Activated naive CD8-positive, alpha-beta T cell treated with anti-CD3 and anti-CD28 coated beads for 36 hours (primary cell): ENCODE results near the gene TADA2B. TPM values are rescaled to one million over a fixed set of nuclear protein-coding genes. Genes with fewer than 3 reads are reported as not detected.

Experiments
- DNase-seq: peaks from one replicate; pipeline ENCODE4 v3.0.0; 2021
- H3K27ac Mint-ChIP-seq: one replicate; pipeline ENCODE4 v1.8.0; 2022; ENCODE audit warnings: mild to moderate bottlenecking, moderate library complexity, mixed read lengths
- H3K27me3 Mint-ChIP-seq: one replicate; pipeline ENCODE4 v1.8.0; 2022; ENCODE audit warnings: mild to moderate bottlenecking, mixed read lengths
- H3K36me3 Mint-ChIP-seq: one replicate; pipeline ENCODE4 v1.8.0; 2021; ENCODE audit warnings: mild to moderate bottlenecking, mixed read lengths
- H3K4me1 Mint-ChIP-seq: one replicate; pipeline ENCODE4 v1.8.0; 2021; ENCODE audit warnings: mixed read lengths
- H3K4me3 Mint-ChIP-seq: one replicate; pipeline ENCODE4 v1.8.0; 2022; ENCODE audit warnings: mild to moderate bottlenecking, moderate library complexity, mixed read lengths
- H3K9me3 Mint-ChIP-seq: one replicate; pipeline ENCODE4 v1.8.0; 2022; ENCODE audit warnings: mixed read lengths
- total RNA-seq, 2 experiments: library from RNA; stranded (reverse); gene quantifications; one replicate each; pipeline ENCODE4 v1.2.3, GENCODE V29; 2021

Gene TADA2B
- total RNA-seq, 2 experiments from 2014 or later = 10.3 to 11.2 TPM

- DNase-seq = no peak
- Mint-ChIP-seq H3K36me3 (peaks cover 25% of the 10 kb centered on the region), H3K4me3 (no peak overlapping the region), H3K27me3 (no peaks in the 10 kb centered on the region), H3K9me3 (no peaks in the 10 kb centered on the region), H3K4me1 (peaks cover 4% of the 10 kb centered on the region), H3K27ac (no peak overlapping the region)
Measured at GRCh38 chr4:7013175-7013574, 30.0 kb upstream of the TADA2B start.

GRCh38 chr4:7014815-7015214 is 28.4 kb upstream of the TADA2B start:
- no peak overlapping the region for H3K4me3 Mint-ChIP-seq
- no peaks in the 10 kb centered on the region for H3K9me3 Mint-ChIP-seq
- peaks cover 25% of the 10 kb centered on the region for H3K36me3 Mint-ChIP-seq
- peaks cover 4% of the 10 kb centered on the region for H3K4me1 Mint-ChIP-seq
- no peaks in the 10 kb centered on the region for H3K27me3 Mint-ChIP-seq
- DNase-seq = no peak
- peak overlapping the region; percentile 21 for H3K27ac Mint-ChIP-seq

DNA sequence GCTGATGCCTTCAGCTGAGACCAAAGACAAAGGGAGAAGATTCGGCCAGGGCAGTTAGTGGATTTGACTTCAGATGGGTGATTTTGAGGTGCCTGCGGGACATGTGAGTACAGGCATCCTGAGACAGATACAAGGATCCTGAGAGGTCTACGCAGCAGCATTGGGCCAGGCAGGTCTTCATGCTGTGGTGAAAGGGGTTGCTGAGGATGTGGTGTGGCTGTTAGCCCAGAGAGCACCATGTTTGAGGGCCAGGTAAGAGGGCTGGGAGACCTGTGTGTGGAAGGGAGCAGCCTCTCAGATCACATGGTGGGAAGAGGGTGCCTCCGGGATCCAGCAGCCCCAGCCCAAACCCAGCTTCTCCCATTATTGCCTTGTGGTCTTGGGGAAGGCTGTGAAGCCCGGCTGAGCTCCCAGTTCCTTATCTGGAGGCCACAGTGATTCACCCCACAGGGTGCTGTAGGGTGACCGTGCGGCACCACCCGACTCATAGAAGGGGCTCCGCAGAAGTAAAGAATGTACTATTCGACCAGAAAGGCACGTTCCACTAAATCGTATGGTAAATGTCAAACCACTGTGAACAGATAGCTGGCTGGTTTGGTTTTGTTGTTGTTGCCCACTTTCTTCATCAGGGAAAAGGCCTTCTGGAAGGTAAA is 27.7 kb upstream of the TADA2B start:
- Mint-ChIP-seq H3K9me3 (no peaks in the 10 kb centered on the region), H3K4me3 (no peak overlapping the region), H3K36me3 (peaks cover 22% of the 10 kb centered on the region), H3K27me3 (no peaks in the 10 kb centered on the region), H3K4me1 (peaks cover 4% of the 10 kb centered on the region), H3K27ac (peak overlapping the region; percentile 21)
- DNase-seq = no peak

GRCh38 chr4:7016086-7016485 is 27.1 kb upstream of the TADA2B start:
- no peaks in the 10 kb centered on the region for H3K9me3 Mint-ChIP-seq
- DNase-seq = no peak
- H3K36me3 Mint-ChIP-seq = peaks cover 22% of the 10 kb centered on the region
- H3K27ac Mint-ChIP-seq = no peak overlapping the region
- no peaks in the 10 kb centered on the region for H3K27me3 Mint-ChIP-seq
- no peak overlapping the region for H3K4me3 Mint-ChIP-seq
- H3K4me1 Mint-ChIP-seq = peaks cover 4% of the 10 kb centered on the region

DNA sequence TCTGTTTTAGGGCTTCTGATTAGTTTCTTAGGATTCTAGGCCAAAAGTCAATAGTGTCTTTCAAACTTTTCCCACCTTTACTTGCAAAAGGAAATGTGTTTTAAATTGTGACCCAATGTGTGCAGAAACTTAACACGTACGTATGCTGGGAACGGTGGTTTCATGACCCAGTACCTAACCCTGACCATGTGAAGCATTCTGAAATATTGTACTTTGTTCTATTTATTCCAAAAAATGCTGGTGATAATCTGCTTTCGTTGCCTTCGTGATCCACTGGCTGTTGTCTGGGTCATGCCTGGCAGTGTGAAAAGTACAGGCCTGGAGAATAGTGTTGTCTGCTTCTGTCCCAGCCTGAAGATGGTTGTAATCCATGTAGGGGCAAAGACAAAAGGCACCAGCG is 26.7 kb upstream of the TADA2B start:
- H3K36me3 Mint-ChIP-seq = peaks cover 22% of the 10 kb centered on the region
- H3K9me3 Mint-ChIP-seq = no peaks in the 10 kb centered on the region
- H3K27ac Mint-ChIP-seq = no peak overlapping the region
- no peak overlapping the region for H3K4me3 Mint-ChIP-seq
- no peak for DNase-seq
- H3K27me3 Mint-ChIP-seq = no peaks in the 10 kb centered on the region
- peaks cover 4% of the 10 kb centered on the region for H3K4me1 Mint-ChIP-seq

- peaks cover 27% of the 10 kb centered on the region for H3K36me3 Mint-ChIP-seq
- no peaks in the 10 kb centered on the region for H3K9me3 Mint-ChIP-seq
- DNase-seq = no peak
- peak overlapping the region; percentile 25 for H3K27ac Mint-ChIP-seq
- peaks cover 4% of the 10 kb centered on the region for H3K4me1 Mint-ChIP-seq
- H3K27me3 Mint-ChIP-seq = no peaks in the 10 kb centered on the region
- H3K4me3 Mint-ChIP-seq = no peak overlapping the region
Measured at GRCh38 chr4:7017446-7018048, 25.6 kb upstream of the TADA2B start.

GRCh38 chr4:7018281-7018680 is 24.9 kb upstream of the TADA2B start:
- Mint-ChIP-seq H3K36me3 (peaks cover 24% of the 10 kb centered on the region), H3K27ac (no peak overlapping the region), H3K9me3 (no peaks in the 10 kb centered on the region), H3K27me3 (no peaks in the 10 kb centered on the region), H3K4me1 (peaks cover 4% of the 10 kb centered on the region), H3K4me3 (no peak overlapping the region)
- DNase-seq = no peak

GRCh38 chr4:7019367-7019766 is 23.8 kb upstream of the TADA2B start:
- no peak overlapping the region for H3K27ac Mint-ChIP-seq
- H3K27me3 Mint-ChIP-seq = no peaks in the 10 kb centered on the region
- H3K4me3 Mint-ChIP-seq = no peak overlapping the region
- DNase-seq = no peak
- H3K9me3 Mint-ChIP-seq = no peaks in the 10 kb centered on the region
- no peaks in the 10 kb centered on the region for H3K4me1 Mint-ChIP-seq
- H3K36me3 Mint-ChIP-seq = peaks cover 16% of the 10 kb centered on the region

GRCh38 chr4:7020290-7020689 is 22.9 kb upstream of the TADA2B start:
- Mint-ChIP-seq H3K27ac (peak overlapping the region; percentile 56), H3K9me3 (no peaks in the 10 kb centered on the region), H3K4me1 (no peaks in the 10 kb centered on the region), H3K27me3 (no peaks in the 10 kb centered on the region), H3K36me3 (peaks cover 9% of the 10 kb centered on the region), H3K4me3 (no peak overlapping the region)
- no peak for DNase-seq

DNA sequence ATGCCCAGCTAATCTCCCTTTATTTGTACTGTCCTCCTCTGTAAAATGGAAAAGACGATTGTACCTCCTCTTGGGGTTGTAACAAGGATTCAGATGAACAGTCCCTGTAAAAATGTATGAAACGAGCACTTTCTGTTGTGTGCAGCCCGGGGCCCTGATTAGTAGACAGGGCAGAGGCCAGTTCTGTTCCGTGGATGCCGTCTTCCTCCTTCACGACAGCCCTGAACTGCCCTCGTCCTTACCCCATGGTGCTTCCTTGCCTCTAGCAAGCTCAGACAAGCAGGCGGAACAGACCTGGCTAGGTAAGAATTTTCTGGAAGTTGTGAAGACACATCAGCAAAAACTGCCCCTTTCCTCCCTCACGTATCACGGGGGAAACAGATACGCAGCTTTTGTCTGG is 22.3 kb upstream of the TADA2B start:
- Mint-ChIP-seq H3K27me3 (no peaks in the 10 kb centered on the region), H3K4me1 (no peaks in the 10 kb centered on the region), H3K4me3 (no peak overlapping the region), H3K36me3 (peaks cover 9% of the 10 kb centered on the region), H3K9me3 (no peaks in the 10 kb centered on the region), H3K27ac (peak overlapping the region; percentile 56)
- DNase-seq = no peak

DNA sequence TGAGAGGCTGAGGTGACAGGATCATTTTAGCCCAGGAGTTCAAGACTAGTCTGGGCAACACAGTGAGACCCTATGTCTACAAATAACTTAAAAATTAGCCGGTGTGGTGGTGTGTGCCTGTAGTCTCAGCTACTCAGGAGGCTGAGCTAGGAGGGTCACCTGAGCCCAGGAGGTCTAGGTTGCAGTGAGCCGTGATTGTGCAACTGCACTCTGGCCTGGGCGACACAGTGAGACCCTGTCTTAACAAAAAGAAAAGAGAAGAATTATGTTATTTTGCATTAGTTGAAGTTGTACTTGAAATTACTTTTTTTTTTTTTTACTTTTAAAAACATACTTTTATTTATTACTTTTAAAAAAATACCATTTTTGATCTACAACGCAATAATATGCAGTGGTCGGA is 21.8 kb upstream of the TADA2B start:
- no peaks in the 10 kb centered on the region for H3K9me3 Mint-ChIP-seq

GRCh38 chr4:7021930-7022664 is 21.1 kb upstream of the TADA2B start:
- Mint-ChIP-seq H3K27ac (no peak overlapping the region), H3K4me1 (no peaks in the 10 kb centered on the region), H3K4me3 (no peak overlapping the region), H3K9me3 (no peaks in the 10 kb centered on the region), H3K27me3 (no peaks in the 10 kb centered on the region), H3K36me3 (peaks cover 15% of the 10 kb centered on the region)
- no peak for DNase-seq

More for the DNA sequence above, 21.8 kb upstream of the TADA2B start:
- H3K27me3 Mint-ChIP-seq = no peaks in the 10 kb centered on the region
- no peaks in the 10 kb centered on the region for H3K4me1 Mint-ChIP-seq
- H3K4me3 Mint-ChIP-seq = no peak overlapping the region
- peaks cover 9% of the 10 kb centered on the region for H3K36me3 Mint-ChIP-seq
- H3K27ac Mint-ChIP-seq = no peak overlapping the region
- DNase-seq = no peak

- Mint-ChIP-seq H3K9me3 (no peaks in the 10 kb centered on the region), H3K36me3 (peaks cover 25% of the 10 kb centered on the region), H3K4me3 (no peak overlapping the region), H3K4me1 (no peaks in the 10 kb centered on the region), H3K27ac (no peak overlapping the region), H3K27me3 (no peaks in the 10 kb centered on the region)
- no peak for DNase-seq
Measured at GRCh38 chr4:7023486-7023885, 19.7 kb upstream of the TADA2B start.

DNA sequence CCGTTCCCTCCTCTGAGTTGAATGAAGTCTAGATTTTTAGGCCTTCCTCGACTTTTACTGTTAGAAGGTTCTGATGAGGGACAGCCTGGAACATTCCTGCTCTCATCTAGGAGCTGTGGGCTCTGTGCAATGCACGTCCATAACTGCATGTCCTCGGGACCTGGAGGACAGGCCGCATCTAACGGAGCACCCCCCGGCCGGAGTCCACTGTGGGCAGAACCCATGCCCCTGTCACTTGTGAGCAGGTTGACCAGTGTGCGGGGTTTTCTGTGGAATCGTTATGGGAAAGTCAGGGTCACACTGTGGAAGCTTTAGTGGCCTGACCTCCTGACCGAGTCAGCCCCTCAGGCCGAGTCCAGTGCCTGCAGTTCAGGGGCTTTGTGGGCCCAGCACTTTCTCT is 19.3 kb upstream of the TADA2B start:
- no peak overlapping the region for H3K27ac Mint-ChIP-seq
- H3K4me1 Mint-ChIP-seq = no peaks in the 10 kb centered on the region
- peaks cover 25% of the 10 kb centered on the region for H3K36me3 Mint-ChIP-seq
- no peaks in the 10 kb centered on the region for H3K9me3 Mint-ChIP-seq
- H3K27me3 Mint-ChIP-seq = no peaks in the 10 kb centered on the region
- DNase-seq = no peak
- no peak overlapping the region for H3K4me3 Mint-ChIP-seq

- H3K27me3 Mint-ChIP-seq = no peaks in the 10 kb centered on the region
- H3K36me3 Mint-ChIP-seq = peaks cover 25% of the 10 kb centered on the region
- DNase-seq = no peak
- no peak overlapping the region for H3K27ac Mint-ChIP-seq
- no peaks in the 10 kb centered on the region for H3K9me3 Mint-ChIP-seq
- H3K4me3 Mint-ChIP-seq = no peak overlapping the region
- H3K4me1 Mint-ChIP-seq = no peaks in the 10 kb centered on the region
Measured at GRCh38 chr4:7024336-7024890, 18.8 kb upstream of the TADA2B start.
